DMS53 treated with DMSO at 0.1 percent for 48 hours (cell line): ENCODE measurements around the gene CD99.
"Not testable (repeated sequence)": the region's sequence is repeated elsewhere in the genome, so short reads cannot be mapped to it uniquely, and the experiment has no call there.

Experiments used
- DNase-seq: peaks from one replicate; lab custom pipeline; 2025; ENCODE audit not compliant: unreplicated experiment; lab: John Stamatoyannopoulos, UW

Gene CD99

DNA sequence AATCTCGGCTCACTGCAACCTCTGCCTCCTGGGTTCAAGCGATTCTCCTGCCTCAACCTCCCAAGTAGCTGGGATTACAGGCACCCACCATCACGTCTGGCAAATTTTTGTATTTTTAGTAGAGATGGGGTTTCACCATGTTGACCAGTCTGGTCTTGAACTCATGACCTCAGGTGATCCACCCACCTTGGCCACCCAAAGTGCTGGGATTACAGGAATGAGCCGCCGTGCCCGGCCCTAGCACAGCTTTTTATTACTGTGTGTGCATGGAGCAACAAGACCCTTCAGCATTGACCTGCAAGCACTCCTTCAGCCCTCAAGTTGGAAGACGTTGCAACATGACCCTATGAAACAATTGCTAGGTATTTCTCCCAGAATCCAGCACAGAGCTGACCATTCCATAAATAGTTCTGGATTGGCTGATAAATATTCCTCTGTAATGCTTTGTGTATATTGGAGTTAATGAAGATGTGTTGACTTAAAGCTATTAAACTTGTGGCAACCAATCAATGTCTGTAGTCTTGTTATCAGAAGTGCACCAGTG is 15.4 kb upstream of the CD99 start:
- DNase-seq: not testable (repeated sequence)

DNA sequence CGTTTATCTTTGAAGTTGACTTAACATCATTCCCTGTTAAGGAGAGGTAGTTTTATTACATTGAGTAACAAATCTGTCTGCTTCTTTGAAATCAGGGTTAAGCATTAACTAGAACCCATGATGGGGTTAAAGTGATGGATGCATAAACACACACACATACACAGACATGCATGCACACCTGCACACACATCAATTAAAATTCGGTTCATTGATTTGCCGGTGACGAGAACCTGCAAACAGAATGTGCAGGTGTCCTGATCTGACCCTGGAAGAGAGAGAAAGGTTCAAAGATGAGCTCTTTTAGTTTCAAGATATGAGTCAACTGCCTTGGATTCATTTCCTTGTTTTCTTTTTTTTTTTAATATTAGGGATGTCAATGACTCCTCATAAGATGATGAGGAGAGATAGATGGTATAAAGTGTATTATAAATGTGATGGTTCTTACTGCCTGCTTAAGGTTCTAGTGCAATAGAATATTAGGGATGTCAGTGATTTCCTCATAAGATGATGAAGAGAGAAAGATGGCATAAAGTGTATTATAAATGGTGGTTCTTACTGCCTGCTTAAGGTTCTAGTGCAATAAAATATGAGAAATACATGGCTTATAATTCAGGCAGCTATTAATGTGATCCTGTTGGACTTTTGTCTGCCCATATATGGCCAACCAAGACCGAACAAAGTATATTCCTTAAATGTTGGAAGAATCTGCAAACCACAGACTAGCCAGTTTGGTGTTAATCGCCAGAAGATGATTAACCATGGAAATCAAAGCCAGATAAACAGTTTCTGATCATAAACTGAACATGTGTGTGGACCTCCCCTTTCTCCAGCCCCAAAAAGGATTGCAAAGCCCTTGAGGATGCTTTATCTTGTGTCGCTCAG is 14.1 kb upstream of the CD99 start:
- DNase-seq: no peak

DNA sequence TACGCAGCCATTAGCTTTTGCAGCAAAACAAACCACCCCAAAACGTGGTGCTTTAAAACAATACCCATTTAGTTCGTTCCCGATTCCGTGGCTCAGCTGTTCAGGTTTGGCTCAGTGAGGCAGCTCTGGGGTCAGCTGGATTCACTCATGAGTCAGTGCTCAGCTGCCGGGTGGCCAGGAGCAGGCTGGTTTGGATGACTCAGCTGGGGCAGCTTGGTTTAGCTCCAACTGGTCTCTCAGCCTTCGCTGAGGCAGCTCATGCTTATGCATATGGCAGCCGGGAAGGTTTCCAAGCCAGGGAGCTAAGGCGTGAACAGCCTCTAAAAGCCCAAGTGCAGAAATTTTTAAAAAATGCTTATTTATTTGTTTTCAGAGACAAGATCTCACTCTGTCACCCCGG is 13.3 kb upstream of the CD99 start:
- no peak for DNase-seq

DNA sequence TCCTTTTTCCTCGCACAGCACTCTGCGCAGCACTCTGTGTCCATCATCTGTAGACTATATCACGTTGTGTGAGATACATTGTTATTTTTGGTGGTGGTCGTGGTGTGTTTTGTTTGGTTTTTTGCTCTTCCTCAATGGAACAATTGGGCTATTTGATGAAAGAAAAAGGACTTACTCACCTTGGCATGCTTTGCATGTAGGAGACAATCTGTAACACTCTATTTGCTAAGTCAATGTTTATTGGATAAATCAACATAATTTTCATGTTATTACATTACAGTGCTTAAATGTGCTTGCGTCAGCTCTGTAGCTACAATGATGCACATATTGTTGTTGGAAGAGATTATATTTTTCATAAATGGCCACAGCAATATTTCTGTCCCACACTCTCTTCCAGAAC is 12.5 kb upstream of the CD99 start:
- no peak for DNase-seq

DNA sequence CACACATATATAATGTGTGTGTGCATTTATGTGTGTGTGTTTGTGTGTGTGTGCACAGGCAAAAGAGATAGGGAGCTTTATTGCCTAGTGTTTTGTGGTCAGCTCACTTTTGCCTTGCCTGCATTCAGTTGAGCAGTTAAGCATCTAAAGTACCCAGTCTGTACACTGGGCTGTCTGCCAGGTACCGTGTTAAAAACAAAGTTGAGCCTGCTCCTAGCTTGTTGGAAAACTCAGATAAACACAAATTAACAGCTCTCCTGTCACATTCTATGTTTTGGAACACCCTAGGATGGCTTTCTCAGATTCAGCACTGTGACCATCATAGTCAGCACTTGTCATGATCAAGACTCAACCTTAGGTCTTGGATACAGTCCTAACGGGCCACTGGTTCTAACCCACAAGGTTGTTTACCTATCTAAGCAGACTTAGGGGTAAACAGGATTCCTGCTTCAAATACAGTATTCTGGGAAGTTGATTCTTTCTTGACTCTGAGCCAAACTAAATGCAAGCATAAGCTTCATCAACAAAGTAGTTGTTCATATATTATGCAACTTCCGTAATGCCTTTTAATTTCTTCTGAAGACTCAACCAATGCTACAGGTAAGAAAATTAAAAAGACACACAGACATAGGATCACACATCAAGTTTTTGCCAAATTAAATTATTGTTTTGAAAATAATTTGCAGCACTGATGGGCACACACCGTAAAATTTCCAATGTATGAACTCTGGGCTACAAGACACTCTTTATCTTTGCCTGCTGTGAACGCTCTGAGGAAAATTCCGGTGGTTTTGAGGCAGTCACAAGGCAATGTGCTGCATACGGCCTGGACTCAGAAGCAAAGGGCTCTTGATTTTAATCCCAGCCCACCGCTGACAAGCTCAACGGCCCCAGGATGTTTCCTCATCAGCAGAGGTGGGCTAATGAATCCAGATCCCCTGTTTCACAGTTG is 11.3 kb upstream of the CD99 start:
- DNase-seq: no peak

DNA sequence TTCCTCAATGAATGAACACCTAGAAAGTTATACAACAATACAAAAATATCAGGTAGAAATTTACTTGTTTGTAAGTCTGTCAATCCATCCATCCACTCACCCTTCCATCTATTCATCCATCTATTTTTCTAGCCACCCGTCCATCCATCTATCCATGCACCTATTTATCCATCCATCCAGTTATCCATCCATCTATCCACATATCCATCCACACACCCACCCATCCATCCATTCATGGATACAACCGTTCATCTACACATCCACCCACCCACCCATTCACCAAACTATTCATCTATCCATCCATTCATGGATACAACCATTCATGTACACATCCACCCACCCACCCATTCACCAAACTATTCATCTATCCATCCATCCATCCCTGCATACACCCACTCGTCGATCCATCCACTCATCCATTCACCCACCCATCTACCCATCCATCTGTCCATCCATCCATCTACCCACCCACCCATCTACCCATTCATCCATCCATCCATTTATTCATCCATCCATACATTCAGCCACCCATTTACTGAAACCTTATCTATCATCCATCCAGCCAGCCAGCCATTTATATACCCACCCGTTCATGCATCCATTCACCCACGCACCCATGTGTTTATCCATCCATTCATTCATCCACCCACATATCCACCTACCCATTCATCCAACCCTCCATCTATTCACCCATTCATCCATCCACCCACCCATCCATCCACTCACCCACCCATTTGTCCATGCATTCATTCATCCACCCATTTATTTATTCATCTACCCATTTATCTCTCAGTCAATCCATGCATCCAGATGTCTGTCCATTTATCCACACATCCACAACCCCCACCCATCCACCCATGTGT is 10.4 kb upstream of the CD99 start:
- no peak for DNase-seq

DNA sequence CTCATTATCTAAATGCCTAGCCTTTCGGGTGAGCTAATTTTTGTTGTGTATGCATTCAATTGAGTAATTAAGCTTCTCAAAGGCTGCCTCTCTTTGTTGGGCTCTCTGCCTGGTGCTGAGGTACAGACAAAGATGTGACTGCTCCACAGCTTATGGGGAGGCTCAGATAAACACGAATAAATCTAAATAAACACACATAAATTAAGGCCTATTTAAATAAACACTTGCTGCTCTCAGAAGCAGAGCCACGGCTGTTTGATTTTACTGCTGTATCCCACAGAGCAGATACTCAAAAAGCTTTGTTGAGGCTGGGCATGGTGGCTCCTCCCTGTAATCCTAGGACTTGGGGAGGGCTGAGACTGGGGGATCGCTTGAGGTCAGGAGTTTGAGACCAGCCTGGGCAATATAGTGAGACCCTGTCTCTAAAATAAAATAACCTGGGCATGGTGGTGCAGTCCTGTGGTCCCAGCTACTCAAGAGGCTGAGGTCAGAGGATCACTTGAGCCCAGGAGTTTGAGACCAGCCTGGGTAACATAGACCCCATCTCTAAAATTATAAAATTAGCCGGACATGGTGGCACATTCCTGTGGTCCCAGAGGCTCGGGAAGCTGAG is 8.4 kb upstream of the CD99 start:
- DNase-seq: no peak

DNA sequence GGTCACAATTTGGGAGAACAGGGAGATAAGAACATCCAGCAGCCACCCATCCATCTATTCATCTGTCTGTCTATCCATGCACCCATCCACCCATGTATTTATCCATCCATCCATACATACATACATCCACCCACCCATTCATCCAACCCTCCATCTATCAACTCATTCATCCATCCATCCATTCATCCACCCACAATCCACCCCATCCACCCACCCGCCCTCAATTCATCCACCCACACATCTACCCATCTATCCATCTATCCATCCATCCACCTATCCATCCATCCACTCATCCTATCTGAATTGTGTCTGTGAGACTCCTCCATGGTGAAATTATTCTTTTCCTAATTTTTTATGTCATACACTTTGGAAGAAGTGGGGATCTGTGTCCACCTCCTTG is 6.8 kb upstream of the CD99 start:
- no peak for DNase-seq

DNA sequence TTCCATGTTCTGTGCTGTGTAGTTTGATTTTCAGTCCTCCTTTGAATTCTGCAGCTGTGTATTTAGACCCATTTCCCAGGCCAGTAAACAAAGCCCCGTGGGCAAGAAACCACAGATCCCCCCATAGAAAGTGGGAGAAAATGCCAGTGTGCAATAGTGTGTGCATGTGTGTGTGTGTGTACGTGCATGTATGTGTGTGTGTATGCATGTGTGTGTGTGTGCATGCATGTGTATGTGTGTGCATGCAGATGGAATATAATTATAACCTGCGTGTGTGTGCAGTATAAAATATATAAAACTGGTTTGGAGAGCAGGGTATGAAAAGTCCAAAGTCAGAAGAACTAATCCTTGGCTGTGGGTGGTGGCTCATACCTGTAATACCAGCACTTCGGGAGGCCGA is 5.2 kb upstream of the CD99 start:
- DNase-seq: no peak

DNA sequence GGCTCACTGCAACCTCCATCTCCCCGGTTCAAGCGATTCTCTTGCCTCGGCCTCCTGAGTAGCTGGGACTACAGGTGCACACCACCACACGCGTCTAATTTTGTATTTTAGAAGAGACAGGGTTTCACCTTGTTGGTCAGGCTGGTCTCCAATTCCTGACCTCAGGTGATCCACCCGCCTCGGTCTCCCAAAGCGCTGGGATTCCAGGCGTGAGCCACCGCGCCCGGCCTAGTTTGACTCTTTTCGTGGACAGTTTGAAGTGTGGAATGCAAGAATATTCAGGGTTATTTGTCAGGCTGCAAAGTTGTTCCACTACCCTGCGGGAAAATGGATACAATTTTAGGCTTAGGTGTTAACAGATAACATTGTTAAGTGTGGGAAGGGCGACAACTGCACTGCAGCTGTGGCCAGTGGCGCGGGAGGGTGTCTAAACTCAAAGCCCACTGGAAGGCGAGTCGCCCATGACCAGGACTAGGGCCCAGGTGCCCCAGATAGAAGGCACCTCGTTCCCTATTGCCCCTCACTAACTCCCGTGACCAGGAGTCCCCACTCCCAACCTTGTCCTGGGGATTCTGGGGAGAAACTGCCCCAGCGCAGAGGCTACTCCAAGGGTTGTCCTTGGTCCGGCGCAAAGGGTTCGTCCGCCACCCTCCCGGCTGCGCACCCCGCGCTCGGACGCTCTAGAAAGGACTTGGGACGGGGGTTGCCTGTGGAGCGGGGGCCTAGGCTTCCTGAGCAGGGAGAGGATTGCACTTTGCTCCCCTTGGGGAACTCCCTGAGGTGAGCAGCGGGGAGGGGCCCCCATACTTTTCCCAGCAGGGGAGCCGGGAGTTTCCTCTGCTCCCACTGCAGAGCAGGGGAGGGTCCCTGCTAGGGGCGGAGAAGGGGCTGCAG is 1.1 kb upstream of the CD99 start:
- no peak for DNase-seq

DNA sequence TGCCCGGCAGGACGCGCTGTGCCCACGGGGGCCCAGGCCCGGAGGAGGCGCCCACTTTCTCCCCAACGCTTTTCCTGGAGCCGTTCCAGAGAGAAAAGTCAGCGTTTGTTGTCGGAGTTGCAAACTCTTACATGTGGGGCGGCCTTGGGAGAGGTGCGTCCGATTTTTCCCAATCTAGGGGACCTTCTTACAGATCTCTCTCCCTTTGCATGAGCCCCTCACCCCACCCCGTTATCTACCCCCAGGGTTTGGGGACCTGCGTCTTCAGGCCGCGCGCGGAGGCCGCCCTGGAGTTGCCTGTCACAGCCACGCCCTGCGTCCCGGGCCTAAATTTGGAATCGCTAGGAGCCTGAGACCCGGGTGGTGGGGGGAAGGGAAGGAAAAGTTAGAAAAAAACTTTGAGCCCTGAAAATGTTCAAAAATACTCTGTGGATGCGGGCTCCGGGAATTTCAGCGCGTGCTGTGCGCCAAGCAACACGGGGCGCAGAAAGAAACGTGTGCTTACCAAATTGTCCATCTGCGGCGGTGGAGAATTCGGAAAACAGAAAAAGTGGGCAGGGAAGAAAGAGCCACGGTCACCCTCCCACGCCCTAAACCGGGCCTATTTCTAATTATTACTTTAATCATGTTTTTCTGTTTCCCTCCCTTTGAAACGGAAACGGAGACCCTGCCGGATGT is 587 bp downstream of the CD99 start:
- no peak for DNase-seq

DNA sequence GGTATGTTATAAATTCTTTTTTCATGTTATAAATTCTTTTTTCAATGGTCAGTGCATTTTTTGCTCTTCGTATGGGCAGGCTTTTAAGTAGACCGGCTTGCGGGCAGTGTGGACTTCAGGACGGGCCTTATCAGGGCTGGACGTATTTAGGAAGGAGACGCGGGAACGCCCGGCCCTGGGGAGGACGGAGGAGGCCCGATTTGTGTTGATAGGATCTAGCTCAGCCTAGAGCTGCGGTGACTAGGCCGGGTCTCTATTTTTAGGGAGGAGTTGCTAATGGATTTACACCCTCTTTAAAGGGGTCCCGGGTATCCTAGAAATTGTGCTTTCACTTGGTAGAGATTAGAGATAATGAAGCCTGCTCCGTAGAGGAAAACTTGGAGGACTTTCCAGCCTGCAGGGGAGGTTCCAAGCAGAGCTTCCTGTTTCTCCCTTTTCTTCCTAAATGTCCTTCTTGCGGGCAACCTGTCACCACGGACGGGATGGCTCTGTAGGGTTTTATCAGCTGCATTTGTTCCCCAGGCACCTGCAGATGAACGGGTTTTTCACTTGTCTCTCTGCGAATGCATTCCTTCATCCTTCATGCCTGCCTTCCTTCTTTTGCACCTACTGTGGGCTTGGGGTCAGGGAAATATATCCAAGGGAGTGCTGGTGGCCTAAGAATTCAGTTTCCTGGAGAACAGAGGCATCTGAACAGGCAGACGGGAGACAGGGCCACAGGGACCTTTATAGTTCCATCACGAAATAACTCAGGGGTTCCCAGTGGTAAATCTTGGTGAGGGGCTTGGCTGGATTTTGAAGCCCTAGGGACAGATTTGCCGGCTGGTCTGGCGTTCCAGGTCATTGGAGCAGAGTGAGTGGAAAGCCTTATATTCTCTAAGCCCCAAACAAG is 1.4 kb downstream of the CD99 start:
- DNase-seq: no peak

DNA sequence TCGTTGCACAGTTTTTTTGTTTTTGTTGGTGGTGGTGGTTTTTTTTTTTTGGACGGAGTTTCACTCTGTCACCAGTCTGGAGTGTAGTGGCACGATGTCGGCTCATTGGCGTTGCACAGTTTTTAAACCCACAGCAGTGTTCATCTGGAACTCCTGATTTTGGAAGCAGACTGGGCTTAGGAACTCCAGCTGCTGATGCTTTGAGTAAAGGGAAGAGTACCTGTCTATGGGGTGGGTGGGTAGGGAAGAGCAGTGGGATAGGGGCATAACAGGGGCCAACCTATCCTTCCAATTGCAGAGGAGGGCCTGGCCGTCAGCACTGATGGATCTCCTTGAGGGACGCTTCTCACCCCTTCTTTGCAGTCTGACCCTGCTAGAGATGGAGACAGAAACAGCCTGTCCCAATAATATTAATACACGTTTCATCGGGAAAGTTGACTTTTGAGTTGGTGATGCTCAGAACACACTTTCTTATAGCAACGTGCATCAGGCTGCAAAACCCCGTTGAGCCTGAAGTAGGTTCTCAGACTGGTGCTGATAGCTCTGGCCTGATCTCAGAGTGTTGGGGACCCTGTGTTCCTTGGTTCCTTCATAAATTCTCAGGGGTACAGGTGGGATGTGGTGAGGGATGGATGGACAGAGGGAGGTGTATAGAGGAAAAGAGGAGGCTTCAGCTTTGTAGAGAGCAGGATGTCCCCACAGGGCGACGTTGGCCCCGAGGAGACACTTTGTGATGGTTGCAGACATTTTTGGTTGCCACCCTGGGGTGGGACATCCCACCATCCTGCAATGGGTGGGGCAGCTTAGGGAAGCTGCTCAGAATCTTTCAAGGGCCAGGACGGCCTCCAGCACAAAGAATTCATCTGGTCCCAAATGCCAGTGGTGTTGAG is 2.3 kb downstream of the CD99 start:
- no peak for DNase-seq

DNA sequence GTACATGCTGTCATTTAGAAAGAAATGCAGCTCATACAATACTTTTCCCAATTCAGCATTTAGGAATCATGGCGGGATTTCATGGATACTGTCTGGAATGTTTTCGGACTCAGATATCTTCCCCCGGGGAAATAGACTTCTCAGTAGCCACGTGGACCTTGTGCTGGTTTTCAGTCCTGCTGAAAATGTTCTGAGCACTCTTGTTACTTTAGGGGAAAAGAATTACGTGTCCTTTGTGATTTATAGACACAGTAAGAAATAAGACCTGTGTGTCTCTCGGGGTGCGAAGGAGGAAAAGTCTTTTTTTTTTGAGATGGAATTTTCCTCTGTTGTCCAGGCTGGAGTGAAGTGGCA is 3.8 kb downstream of the CD99 start:
- no peak for DNase-seq

DNA sequence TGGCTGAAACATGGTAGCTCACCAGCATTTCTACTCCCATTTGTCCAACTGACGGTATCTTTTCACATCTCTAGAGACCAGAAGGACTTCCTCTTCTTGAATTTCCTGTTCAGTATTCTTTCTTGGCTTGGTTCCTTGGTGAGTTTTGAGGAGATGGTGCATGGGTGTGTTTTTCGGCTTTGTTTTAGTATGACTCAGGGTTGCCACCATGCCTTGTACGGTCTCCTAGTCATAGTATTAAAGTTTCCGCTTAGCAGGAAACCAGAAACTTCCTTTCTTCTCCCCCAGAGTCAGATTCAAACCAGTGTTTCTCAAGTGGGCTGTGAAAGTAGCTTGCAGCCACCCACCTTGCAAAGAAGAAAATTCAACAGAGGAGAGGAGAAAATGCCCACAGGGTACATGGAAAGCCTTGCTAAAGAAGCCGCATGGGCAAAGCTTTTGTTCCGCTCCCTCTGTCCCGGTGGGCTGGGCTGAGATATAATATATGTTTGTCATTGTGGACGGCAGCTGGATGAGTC is 5.7 kb downstream of the CD99 start:
- DNase-seq: no peak

DNA sequence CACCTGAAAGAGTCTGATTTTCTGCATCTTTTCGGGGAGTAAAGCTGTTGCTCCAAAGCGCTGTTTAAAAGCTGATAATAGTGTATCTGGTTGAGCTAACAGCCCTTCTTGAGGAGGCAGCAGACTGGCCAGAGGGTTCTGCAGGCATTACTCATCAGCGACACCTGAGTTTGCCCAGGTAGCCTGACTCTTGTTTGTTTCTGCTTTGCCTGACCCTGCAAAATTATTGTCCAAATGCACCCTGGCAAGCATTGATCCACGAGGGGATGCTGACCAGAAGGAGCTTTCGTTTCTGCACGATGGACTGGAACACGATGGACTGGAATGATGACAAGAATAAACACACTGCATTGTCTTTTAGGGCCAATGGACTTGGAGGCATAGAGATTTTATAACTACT is 6.2 kb downstream of the CD99 start:
- DNase-seq: no peak
